Activated CD8-positive, alpha-beta memory T cell treated with anti-CD3 and anti-CD28 coated beads for 36 hours (primary cell): ENCODE measurements around the gene AIP. TPM values are rescaled to one million over a fixed set of nuclear protein-coding genes. Genes with fewer than 3 reads are reported as not detected.
"Not testable (repeated sequence)": the region's sequence is repeated elsewhere in the genome, so short reads cannot be mapped to it uniquely, and the experiment has no call there.

ENCODE experiments used
- CTCF ChIA-PET: fragments of 350-600 bp; sonication (Branson Sonifier 250); formaldehyde crosslinking; loops from one replicate; lab custom pipeline; 2021; ENCODE audit warnings: antibody characterized with exemption; lab: Charles Lee
- POLR2A ChIA-PET: fragments of 350-600 bp; sonication (Branson Sonifier 250); formaldehyde crosslinking; loops from one replicate; lab custom pipeline; 2021; ENCODE audit warnings: antibody characterized with exemption; lab: Charles Lee
- total RNA-seq, 2 experiments: library from RNA; stranded (reverse); gene quantifications; one replicate each; pipeline ENCODE4 v1.2.3, GENCODE V29; 2021

Gene AIP
- total RNA-seq, 2 experiments from 2014 or later = 154 to 159 TPM

- POLR2A ChIA-PET = interaction anchor here (2.9 kb wide), 1 partner anchor 26 kb away, joined by 25 read pairs; the partner anchor contains the start of gene PTPRCAP
- CTCF ChIA-PET = no interaction called here
Measured at GRCh38 chr11:67463680-67464410, 19.0 kb upstream of the AIP start.

DNA sequence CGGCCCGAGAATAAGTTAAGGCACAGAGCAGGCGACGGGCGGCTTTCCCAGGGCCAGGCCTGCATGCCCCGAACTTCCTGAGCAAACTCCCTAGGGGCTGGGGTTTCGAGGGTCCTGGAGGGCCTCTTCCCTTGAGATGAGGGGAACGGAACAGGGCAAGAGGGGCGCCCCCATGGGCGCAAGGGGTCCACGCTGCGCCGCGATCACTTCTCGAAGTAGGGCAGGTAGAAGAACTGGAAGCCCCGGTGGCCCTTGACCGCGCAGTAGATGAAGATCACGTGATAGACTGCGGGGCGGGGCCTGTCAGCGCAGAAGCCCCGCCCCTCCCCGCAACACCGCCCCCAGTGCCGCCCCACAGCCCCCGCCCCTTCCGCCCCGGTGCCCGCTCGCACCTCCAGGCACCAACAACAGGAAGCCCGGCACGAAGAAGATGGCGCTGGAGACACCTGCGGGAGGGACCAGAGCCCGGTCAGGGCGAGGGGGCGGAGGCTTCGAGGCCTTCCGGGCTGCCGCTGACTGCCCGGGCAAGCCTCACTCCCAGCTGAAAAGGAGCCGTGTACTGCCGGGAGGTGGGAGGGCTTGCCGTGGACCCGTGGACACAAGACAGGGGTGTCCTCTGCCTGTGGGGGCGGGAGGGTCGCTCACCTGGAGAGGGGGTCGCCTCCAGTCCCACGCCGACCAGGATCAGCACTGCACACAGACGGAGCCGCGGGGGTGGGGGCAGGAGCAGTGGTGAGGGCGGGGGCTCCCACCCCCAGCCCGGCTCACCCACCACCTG is 18.2 kb upstream of the AIP start:
- CTCF ChIA-PET = interaction anchor here (0.6 to 1.6 kb wide), 7 partner anchors 14 to 40 kb away, joined by 3 to 7 read pairs (median 3); partner anchors contain the start of genes PITPNM1 and PTPRCAP
- POLR2A ChIA-PET = interaction anchor here (0.6 to 2.9 kb wide), 4 partner anchors 14 to 57 kb away, joined by 3 to 25 read pairs (median 4); partner anchors contain the start of gene PTPRCAP

DNA sequence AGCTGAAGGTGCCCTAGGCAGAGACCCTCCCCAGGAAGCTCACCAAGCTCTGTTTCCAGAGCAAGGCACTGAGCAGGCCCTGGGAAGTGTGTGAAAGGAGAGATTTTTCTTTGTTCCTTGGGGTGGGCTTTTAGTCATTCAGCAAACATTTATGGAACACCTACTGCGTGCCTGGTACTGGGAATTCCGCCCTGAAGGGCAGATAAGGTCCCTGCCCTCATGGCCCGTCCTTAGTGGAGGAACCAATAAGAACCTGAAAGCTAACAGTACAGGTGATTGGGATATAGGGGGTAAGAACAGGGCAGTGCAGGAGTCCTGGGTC is 17.7 kb upstream of the AIP start:
- POLR2A ChIA-PET = interaction anchor here (0.6 to 2.9 kb wide), 5 partner anchors 15 to 57 kb away, joined by 3 to 25 read pairs (median 4); partner anchors contain the start of gene PTPRCAP

DNA sequence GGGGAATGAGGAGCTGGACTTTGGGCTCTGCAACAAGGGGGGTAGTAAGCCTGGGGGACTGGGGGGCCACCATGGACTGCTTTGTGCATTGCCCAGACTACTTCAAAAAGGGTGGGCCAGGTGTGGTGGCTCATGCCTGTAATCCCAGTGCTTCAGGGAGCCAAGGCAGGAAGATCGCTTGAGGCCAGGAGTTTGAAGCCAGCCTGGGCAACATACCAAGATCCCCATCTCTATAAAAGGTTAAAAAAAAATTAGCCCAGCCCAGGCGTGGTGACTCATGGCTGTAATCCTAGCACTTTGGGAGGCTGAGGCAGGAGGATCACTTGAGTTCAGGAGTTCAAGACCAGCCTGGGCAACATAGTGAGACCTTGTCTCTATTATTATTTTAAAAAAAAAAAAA is 17.3 kb upstream of the AIP start:
- ChIA-PET CTCF (interaction anchor here (0.8 to 1.6 kb wide), 6 partner anchors 13 to 39 kb away, joined by 3 to 7 read pairs (median 3); partner anchors contain the start of genes PITPNM1 and PTPRCAP), POLR2A (interaction anchor here (0.6 to 2.9 kb wide), 6 partner anchors 13 to 58 kb away, joined by 3 to 25 read pairs (median 4); partner anchors contain the start of genes GPR152 and PTPRCAP)

More for the DNA sequence above, 17.7 kb upstream of the AIP start:
- CTCF ChIA-PET = interaction anchor here (0.6 to 1.6 kb wide), 7 partner anchors 13 to 40 kb away, joined by 3 to 7 read pairs (median 3); partner anchors contain the start of genes PITPNM1 and PTPRCAP

- ChIA-PET CTCF (interaction anchor here (1.2 to 2.5 kb wide), 3 partner anchors 27 to 65 kb away, joined by 3 to 11 read pairs (median 5); partner anchors contain the start of genes PITPNM1 and PPP1CA), POLR2A (interaction anchor here (0.7 to 2.9 kb wide), 5 partner anchors 14 to 29 kb away, joined by 3 to 25 read pairs (median 12); partner anchors contain the start of genes GPR152 and PTPRCAP)
Measured at GRCh38 chr11:67466367-67466766, 16.5 kb upstream of the AIP start.

DNA sequence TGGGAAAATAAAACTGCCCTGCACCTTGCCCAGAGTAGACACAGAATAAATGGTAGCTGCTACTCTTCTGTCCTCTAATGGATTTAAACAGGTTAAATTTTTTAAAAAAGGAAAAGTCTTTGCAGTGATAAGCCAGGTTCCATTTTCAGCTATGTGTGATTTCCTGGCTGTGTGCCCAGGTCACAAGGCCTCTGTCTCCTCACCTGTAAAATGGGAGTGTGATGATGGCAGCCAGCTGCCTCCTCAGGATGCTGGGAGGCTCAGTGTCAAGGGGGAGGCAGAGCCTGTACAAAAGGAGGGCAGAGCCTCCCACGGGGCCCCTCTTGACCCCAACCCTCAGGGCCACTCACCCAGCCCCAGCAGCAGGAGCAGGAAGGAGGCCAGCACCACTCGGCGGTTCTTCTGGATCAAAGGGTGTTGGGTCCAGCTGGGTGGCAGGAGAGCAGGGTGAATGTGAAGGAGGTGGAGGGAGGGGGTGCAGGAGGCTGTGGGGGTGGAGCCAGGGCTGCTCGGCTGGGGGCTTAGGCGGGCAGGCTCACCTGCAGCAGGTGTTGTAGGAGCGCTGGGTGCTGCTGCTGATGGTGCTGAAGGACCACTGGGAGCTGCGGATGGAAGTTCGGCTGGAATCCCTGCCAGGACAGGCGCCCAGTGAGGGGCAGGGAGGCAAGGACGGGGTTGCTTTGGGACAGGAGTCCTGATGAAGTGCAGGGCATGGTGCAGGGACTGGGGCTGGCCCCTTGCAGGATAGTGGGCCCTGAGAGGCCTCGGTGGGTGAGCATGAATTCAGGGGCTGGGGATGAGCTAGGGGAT is 15.7 kb upstream of the AIP start:
- CTCF ChIA-PET = interaction anchor here (0.8 to 2.5 kb wide), 3 partner anchors 62 to 150 kb away, joined by 3 to 11 read pairs (median 4); partner anchors contain the start of gene PPP1CA
- POLR2A ChIA-PET = interaction anchor here (1.5 to 2.6 kb wide), 6 partner anchors 19 to 66 kb away, joined by 4 to 16 read pairs (median 8); partner anchors contain the start of genes PPP1CA, PTPRCAP and TBC1D10C

DNA sequence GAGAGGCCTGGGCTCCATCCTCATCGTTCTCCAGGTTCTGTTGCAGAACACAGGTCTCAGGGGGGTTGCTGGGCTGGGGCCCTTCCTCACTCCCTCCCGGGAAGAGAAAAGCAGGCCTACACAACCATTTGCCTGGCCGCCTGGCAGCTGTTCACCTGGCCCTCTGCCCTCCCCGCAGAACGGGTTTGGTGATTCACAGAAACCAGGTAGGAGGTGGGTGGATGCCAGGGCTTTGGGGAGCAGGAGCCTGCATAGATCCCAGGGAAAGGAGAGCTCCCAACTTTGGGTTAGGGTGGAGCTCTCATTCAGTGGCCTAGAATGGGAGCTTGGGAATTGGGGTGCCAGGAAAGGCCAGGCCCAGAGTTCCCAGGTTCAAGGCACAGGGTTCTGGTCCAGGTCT is 14.8 kb upstream of the AIP start:
- POLR2A ChIA-PET = interaction anchor here (0.7 to 2.6 kb wide), 13 partner anchors 16 to 67 kb away, joined by 3 to 16 read pairs (median 6); partner anchors contain the start of genes PPP1CA, PTPRCAP and TBC1D10C
- CTCF ChIA-PET = interaction anchor here (0.9 to 2.5 kb wide), 6 partner anchors 14 to 76 kb away, joined by 3 to 11 read pairs (median 4); partner anchors contain the start of genes PPP1CA and RAD9A

- CTCF ChIA-PET = interaction anchor here (0.9 to 2.5 kb wide), 6 partner anchors 14 to 76 kb away, joined by 3 to 11 read pairs (median 4); partner anchors contain the start of genes PPP1CA and RAD9A
- POLR2A ChIA-PET = interaction anchor here (0.5 to 2.6 kb wide), 15 partner anchors 15 to 115 kb away, joined by 3 to 16 read pairs (median 6); partner anchors contain the start of genes AIP, POLD4, PPP1CA and PTPRCAP
Measured at GRCh38 chr11:67468456-67468758, 14.4 kb upstream of the AIP start.

DNA sequence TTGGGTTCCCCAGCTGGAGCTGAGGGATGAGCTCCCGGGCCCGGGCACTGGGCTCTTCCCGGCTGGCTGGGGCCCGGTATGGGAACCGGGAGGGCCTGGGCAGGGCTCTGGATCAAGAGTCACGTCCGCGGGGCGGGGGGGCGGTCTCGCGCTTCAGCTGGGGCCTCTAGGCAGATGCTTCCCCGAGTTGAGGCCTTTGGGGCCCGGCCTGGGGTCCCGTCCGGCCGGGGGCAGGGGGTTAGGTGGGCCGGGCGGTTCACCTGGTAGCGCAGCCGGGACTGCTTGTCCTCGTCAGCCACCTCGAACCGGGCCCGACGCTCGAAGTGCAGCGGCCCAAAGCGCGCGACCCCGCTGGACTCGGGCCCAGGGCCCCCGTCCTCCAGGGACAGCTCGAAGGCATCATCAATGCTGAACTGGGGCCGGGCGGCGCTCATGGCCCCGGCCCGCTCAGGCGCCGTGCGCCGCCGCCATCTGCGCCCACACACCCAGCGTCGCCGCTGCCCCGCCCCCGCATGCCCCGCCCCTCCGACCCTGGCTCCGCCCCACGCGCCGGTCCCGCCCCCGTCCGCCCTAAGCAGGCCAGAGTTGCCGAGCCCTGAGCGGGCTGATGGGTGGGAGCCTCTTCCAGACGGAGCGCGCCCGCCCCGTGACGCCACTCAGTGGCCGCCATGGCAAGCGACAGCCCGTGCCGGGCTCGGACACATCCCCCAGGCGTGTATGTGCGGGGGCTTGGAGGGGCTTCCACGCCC is 13.9 kb upstream of the AIP start, which contains the start of gene TMEM134:
Gene TMEM134 (minus strand): TSS at position 493 of the 749 bp plus-strand sequence. CDS start 59 bp downstream, at position 434.
- POLR2A ChIA-PET = interaction anchor here (0.5 to 2.6 kb wide), 15 partner anchors 14 to 116 kb away, joined by 3 to 16 read pairs (median 6); partner anchors contain the start of genes AIP, POLD4, PPP1CA and PTPRCAP
- CTCF ChIA-PET = interaction anchor here (0.8 to 2.8 kb wide), 9 partner anchors 11 to 77 kb away, joined by 3 to 11 read pairs (median 4); partner anchors contain the start of genes PPP1CA, PTPRCAP and RAD9A

DNA sequence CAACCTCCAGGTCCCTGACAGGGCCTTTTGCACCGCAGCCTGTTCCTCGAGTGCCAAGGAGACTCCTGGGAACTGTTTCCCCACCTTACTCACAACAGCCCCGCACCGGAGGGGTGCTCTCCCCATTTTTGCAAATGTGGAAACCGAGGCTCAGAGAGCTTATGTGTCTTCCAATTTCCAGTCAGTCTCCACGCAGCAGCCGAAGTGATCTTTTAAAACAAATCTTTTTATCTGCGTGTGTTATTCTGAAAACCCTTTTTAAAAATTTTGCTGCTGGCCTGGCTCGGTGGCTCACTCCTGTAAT is 13.4 kb upstream of the AIP start:
- CTCF ChIA-PET = interaction anchor here (0.6 to 2.8 kb wide), 7 partner anchors 11 to 68 kb away, joined by 3 to 6 read pairs (median 3); partner anchors contain the start of genes PPP1CA and PTPRCAP
- POLR2A ChIA-PET = interaction anchor here (0.6 to 2.4 kb wide), 3 partner anchors 17 to 68 kb away, joined by 3 to 6 read pairs (median 6); partner anchors contain the start of gene PPP1CA

DNA sequence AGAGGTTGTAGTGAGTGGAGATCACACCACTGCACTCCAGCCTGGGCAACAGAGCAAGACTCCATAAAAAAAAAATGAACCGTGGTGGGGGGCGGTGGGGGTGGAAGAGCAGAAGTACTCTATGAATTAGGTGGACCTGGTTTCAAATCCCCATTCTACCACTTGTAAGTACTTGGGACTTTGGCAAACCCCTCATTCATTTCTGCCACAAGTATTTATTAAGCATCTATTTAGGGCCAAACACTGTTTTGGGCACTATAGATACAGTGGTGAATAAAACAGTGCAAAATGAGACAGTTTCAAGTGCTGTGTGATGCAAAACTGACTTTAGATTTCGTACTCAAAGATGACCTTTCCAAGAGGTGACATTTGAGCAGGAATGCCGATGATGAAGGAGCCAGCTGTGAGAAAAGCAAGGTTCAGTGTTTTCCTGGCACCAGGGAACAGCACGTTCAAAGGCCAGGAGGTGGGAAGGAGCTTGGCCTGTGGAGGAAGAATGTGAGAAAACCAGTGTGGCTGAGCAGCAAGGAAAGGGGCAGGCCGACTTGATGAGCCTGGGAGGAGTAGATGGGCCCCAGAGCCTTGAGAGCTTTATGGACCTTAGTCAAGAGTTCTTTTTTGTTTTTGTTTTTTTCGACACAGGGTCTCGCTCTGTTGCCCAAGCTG is 12.4 kb upstream of the AIP start:
- ChIA-PET POLR2A (no interaction called here), CTCF (interaction anchor here (0.9 to 2.8 kb wide), 7 partner anchors 12 to 69 kb away, joined by 3 to 6 read pairs (median 4); partner anchors contain the start of genes AIP, PPP1CA and PTPRCAP)

DNA sequence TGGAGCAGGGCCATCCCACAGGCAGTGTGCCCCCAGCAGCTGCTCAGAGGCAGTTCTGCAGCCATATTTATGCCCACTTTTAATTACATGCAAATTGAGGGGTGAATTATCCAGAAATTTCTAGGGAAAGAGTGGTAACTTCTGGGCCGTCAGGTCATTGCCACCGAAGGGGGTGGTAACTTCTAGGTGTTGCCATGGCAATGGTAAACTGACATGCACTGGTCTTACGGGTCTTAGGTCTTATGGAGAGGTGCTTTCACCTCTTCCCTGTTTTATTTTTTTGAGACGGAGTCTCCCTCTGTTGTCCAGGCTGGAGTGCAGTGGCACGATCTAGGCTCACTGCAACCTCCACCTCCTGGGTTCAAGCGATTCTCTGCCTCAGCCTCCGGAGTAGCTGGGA is 9.9 kb upstream of the AIP start:
- POLR2A ChIA-PET = no interaction called here
- CTCF ChIA-PET = interaction anchor here (0.5 kb wide), 1 partner anchor 26 kb away, joined by 5 read pairs; no protein-coding TSS in a partner anchor

- CTCF ChIA-PET = interaction anchor here (0.6 kb wide), 1 partner anchor 89 kb away, joined by 3 read pairs; no protein-coding TSS in a partner anchor
- POLR2A ChIA-PET = not testable (repeated sequence)
Measured at GRCh38 chr11:67476692-67477091, 6.1 kb upstream of the AIP start.

DNA sequence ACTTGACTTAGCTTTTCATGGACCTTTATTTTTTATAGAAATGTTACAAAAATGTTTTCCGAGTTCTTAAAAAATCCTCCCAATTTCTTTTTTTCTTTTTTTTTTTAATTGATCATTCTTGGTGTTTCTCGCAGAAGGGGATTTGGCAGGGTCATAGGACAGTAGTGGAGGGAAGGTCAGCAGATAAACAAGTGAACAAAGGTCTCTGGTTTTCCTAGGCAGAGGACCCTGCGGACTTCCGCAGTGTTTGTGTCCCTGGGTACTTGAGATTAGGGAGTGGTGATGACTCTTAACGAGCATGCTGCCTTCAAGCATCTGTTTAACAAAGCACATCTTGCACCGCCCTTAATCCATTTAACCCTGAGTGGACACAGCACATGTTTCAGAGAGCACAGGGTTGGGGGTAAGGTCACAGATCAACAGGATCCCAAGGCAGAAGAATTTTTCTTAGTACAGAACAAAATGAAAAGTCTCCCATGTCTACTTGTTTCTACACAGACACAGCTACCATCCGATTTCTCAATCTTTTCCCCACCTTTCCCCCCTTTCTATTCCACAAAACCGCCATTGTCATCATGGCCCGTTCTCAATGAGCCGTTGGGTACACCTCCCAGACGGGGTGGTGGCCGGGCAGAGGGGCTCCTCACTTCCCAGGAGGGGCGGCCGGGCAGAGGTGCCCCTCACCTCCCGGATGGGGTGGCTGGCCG is 5.3 kb upstream of the AIP start:
- ChIA-PET POLR2A (interaction anchor here (0.7 kb wide), 1 partner anchor 39 kb away, joined by 12 read pairs; no protein-coding TSS in a partner anchor), CTCF (interaction anchor here (1.4 kb wide), 1 partner anchor 12 kb away, joined by 3 read pairs; no protein-coding TSS in a partner anchor)

DNA sequence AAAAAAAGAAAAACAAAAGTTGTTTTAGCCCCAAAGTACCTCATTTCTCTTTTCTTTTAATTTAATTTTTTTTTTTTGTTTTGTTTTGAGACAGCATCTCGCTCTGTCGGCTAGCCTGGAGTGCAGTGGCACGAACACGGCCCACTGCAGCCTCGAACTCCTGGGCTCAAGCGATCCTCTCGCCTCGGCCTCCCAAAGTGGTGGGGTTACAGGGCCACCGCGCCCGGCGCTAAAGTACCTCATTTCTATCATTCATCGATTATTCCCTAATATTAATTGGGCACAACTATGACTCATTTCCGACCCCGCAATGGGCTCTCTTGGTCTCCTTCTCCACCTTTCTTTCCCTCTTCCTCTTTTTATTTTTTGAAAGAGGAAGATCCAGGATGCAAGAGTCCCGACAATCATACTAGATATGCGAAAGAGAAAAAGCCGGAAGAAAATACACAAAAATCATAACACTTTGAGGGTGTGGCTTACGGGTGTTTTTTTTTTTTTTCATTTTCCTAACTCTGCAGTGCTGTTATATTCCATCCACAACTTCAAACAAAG is 475 bp upstream of the AIP start:
- CTCF ChIA-PET = interaction anchor here (0.7 to 1.4 kb wide), 4 partner anchors 10 to 43 kb away, joined by 3 to 5 read pairs (median 4); partner anchors contain the start of gene CDK2AP2
- POLR2A ChIA-PET = interaction anchor here (1.1 to 7.0 kb wide), 3 partner anchors 14 to 62 kb away, joined by 4 to 79 read pairs (median 4); partner anchors contain the start of genes PTPRCAP and TMEM134
